Stimulated activated CD4-positive, alpha-beta T cell treated with anti-CD3 and anti-CD28 coated beads, Interleukin-1b, Interleukin-23, amount 100 ng/mL, for 24 hours (primary cell): ENCODE data around the gene SMIM44.
"Not testable (repeated sequence)": the region's sequence is repeated elsewhere in the genome, so short reads cannot be mapped to it uniquely, and the experiment has no call there.

Source experiments
- DNase-seq, 4 experiments: peaks; one replicate each; pipeline ENCODE4 v3.0.0-alpha.2; 2020; ENCODE audit warnings: low read depth in 4 of 4, low spot score in 1 of 4

Gene SMIM44

DNA sequence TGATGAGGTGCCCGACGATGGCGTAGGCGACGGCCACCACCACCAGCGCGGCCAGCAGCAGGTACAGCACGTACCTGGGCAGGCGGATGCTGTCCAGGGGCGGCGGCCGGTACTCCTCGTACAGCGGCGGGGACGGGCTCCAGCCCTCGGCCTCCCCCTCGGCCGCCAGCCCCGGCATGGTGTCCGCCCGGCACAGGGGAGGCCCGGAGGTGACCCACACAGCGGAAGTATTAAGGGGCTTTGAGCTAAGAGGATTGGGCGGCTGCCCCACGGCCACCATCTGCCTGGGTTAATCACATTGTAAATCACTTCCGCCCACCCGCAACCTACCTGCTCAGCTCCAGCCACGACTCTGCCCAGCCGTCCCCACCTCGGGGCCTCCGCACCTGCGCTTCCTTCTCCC, at the start of gene SMIM44:
Gene SMIM44 (minus strand): TSS at position 216 of the 403 bp plus-strand sequence. CDS start 38 bp downstream, at position 178.
- no peak for DNase-seq

DNA sequence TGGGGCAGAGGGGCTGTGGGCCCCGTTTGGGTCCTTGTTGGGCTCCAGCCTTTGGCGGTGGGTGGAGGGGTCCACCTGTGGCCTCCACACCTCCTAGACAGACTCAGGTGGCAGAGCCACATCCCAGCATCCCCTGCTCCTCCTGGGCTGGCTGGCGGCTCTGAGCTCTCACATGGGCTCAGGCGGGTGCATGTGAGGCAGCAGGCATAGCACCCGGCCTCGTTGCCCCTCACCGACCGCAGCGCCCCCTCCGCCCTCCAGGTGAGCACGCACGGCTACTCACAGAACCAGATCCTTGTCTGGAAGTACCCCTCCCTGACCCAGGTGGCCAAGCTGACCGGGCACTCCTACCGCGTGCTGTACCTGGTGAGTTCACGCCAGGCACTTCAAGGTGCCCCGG, 49.8 kb upstream of the SMIM44 start:
- no peak for DNase-seq

DNA sequence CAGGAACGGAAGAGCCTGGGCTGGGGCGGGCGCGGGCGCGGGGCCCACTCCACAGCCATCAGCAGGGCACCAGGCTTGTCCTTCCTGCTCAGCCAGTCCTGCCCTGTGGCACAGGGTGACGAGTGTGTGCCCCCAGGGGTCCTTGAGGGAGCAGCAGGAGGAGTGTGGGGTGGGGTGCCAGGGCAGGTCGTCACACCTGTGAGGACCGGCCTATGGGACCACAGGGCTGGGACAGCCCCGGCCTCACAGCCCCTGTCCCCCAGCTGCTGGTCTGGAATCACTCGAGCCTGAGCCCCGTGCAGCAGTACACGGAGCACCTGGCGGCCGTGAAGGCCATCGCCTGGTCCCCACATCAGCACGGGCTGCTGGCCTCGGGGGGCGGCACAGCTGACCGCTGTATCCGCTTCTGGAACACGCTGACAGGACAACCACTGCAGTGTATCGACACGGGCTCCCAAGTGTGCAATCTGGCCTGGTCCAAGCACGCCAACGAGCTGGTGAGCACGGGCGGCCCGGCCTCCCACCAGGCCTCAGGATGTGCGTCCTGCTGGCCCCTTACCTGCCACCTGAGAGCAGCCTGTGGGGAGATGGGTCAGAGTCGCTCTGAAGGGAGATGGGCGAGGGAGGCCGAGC, 49.0 kb upstream of the SMIM44 start:
- no peak for DNase-seq

DNA sequence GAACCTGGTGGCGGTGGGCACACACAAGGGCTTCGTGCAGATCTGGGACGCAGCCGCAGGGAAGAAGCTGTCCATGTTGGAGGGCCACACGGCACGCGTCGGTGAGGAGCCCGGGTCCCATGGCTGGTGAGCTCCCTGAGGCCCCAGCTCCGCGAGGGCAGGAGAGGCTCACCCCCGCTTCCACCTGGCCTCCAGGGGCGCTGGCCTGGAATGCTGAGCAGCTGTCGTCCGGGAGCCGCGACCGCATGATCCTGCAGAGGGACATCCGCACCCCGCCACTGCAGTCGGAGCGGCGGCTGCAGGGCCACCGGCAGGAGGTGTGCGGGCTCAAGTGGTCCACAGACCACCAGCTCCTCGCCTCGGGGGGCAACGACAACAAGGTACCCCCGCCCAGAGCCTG, 48.5 kb upstream of the SMIM44 start:
- DNase-seq = no peak

GRCh38 chr19:3530389-3530788, 47.1 kb upstream of the SMIM44 start:
- DNase-seq = no peak

GRCh38 chr19:3529299-3529698, 46.1 kb upstream of the SMIM44 start:
- not testable (repeated sequence) for DNase-seq

GRCh38 chr19:3528539-3529211, 45.4 kb upstream of the SMIM44 start:
- no peak for DNase-seq

DNA sequence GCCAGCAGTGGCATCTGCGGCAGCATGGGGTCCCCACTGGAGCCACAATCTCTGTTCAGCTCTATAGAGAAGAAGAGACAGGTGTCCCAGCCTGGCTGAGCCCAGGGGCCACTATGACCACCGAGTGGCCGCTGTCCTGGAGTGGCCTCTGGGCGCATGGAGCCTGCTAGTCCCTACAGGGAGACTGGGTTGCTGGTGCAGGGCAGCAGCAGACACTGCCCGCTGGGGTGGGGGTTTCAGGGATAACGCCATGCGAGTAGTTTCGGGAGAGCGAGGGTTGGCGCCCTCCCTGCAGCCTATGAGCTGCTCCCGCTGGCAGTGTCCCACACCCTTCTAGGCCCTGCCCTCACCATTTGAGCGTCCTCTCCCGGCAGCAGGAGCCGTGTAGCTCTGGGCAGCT, 44.8 kb upstream of the SMIM44 start:
- DNase-seq = no peak

GRCh38 chr19:3527238-3527910, 44.1 kb upstream of the SMIM44 start:
- no peak for DNase-seq

DNA sequence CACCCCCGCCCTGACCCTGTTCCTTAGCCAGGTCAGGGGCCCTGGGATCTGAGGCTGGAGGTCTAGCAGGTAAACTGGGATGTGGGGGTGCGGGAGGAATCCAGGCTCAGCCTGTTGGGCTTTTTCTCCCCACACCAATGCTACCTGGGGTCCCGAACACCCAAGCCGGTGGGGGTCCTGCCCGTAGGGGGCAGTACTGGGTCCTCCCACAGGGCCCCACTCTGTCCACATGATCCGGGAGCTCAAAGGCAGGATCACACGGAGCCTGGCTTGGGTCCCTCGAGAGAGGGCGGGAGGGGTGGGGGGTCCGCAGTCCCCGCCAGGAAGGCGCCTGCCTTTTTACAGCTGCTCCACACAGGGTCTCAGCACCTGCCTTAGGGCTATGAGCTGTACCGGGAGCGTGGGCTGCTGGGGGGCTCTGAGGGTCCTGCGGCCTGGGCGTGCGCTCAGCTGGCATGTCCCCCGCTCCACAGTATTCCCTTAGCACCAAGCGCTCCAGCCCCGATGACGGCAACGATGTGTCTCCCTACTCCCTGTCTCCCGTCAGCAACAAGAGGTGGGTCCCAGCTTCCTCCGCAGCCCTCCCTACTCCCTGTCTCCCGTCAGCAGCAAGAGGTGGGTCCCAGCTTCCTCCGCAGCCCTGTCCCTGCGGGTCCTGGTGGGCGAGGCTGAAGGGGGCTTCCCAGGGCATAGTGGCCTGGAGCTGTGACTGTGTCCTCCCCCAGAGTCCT, 43.4 kb upstream of the SMIM44 start:
- no peak for DNase-seq

GRCh38 chr19:3524904-3525451, 41.7 kb upstream of the SMIM44 start:
- no peak for DNase-seq

- no peak for DNase-seq
Observed at GRCh38 chr19:3524078-3524842, 41.0 kb upstream of the SMIM44 start.

GRCh38 chr19:3523361-3524077, 40.3 kb upstream of the SMIM44 start:
- no peak for DNase-seq

GRCh38 chr19:3522421-3523360, 39.5 kb upstream of the SMIM44 start:
- no peak for DNase-seq

DNA sequence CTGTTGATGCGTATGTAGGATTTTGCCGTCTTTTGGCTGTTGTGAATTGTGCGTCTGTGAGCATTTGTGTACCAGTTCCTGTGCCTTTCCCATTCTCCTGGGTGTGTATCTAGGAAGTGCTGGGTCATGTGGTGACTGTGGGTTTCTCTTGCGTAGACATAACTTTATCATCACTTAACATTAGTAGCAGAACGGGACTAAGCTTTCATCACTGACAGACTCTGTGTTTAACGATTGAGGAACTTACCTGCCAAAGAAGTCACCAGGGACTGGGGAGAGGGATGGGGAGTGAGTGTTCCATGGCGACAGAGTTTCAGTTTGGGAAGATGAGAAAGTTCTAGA, 37.8 kb upstream of the SMIM44 start:
- no peak for DNase-seq

- DNase-seq = no peak
Observed at GRCh38 chr19:3520166-3521103, 37.2 kb upstream of the SMIM44 start.

GRCh38 chr19:3519126-3519525, 35.9 kb upstream of the SMIM44 start:
- no peak for DNase-seq

DNA sequence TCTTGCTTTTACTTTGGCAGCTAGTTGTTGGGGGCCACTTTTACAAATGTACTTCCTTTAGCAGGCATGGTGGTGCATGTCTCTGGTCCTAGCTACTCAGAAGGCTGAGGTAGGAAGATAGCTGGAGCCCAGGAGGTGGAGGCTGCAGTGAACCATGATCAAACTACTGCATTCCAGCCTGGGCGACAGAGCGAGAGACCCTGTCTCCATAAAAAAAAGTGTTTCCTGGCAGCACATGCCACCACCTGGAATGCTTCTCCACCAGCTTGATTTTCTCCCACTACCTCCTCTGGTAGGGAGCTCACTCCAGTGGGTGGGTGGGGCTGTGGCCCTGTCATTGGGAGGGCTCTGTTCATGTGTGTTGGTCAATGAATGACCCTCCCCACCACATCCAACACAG, 35.4 kb upstream of the SMIM44 start:
- no peak for DNase-seq
